Immature natural killer cell (primary cell): ENCODE data around the gene TLDC2. TPM values are rescaled to one million over a fixed set of nuclear protein-coding genes. Genes with fewer than 3 reads are reported as not detected.
"Not testable (repeated sequence)": the region's sequence is repeated elsewhere in the genome, so short reads cannot be mapped to it uniquely, and the experiment has no call there.

ENCODE experiments used
- DNase-seq, 3 donors: peaks; one replicate each; pipeline ENCODE4 v3.0.0; 2022; ENCODE audit warnings: mixed read lengths in 1 of 3
- H3K27ac Mint-ChIP-seq, 6 donors: one replicate each; pipeline ENCODE4 v1.8.0; 2020; ENCODE audit warnings: mixed read lengths in 6 of 6, mild to moderate bottlenecking in 5 of 6, inconsistent platforms in 4 of 6, moderate library complexity in 3 of 6
- H3K27me3 Mint-ChIP-seq, 3 donors: one replicate each; pipeline ENCODE4 v1.8.0; 2020 to 2021; ENCODE audit warnings: low read depth in 3 of 3, mild to moderate bottlenecking in 3 of 3, mixed read lengths in 3 of 3, moderate library complexity in 3 of 3, inconsistent platforms in 1 of 3
- H3K36me3 Mint-ChIP-seq, 3 donors: one replicate each; pipeline ENCODE4 v1.8.0; 2020; ENCODE audit warnings: mixed read lengths in 3 of 3, inconsistent platforms in 2 of 3, mild to moderate bottlenecking in 2 of 3
- H3K4me1 Mint-ChIP-seq, 2 donors: one replicate each; pipeline ENCODE4 v1.8.0; 2020; ENCODE audit warnings: inconsistent platforms in 2 of 2, mild to moderate bottlenecking in 2 of 2, mixed read lengths in 2 of 2, moderate library complexity in 1 of 2
- H3K4me3 Mint-ChIP-seq, 5 donors: one replicate each; pipeline ENCODE4 v1.8.0; 2020; ENCODE audit warnings: mild to moderate bottlenecking in 5 of 5, mixed read lengths in 5 of 5, inconsistent platforms in 3 of 5, moderate library complexity in 3 of 5
- H3K9me3 Mint-ChIP-seq, 6 donors: one replicate each; pipeline ENCODE4 v1.8.0; 2020; ENCODE audit warnings: mild to moderate bottlenecking in 6 of 6, mixed read lengths in 6 of 6, inconsistent platforms in 4 of 6, moderate library complexity in 3 of 6
- polyA plus RNA-seq, 3 donors: library from polyadenylated mRNA; unstranded; fragments of 300-500 nt; fragmentation: Illumina TruSeq; gene quantifications; one replicate each; pipeline ENCODE4 v1.2.3, GENCODE V29; 2021

Gene TLDC2
- polyA plus RNA-seq, 3 donors from 2014 or later = 0.38 to 0.55 TPM; not detected in 1

DNA sequence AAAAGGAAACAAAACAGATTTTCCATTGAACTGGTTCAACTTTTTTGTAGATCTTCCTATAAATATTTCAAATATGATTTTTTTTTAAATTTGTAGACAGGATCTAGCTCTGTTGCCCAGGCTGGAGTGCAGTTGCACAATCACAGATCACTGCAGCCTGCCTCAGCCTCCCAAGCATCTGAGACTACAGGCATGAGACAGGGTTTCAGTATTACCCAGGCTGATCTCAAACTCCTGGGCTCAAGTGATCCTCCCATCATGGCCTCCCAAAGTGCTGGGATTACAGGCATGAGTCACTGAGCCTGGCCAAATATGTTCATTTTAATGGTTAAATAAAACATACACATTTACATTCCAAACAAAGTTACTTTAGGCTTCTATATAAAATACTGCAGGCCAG is 42.0 kb downstream of the TLDC2 start:
- no peak for DNase-seq
- Mint-ChIP-seq H3K27ac (no peak overlapping the region), H3K9me3 (no peaks in the 10 kb centered on the region), H3K36me3 (peaks cover 9 to 30% (median 14%) of the 10 kb centered on the region in 3 donors), H3K4me1 (peaks cover 2 to 16% of the 10 kb centered on the region in 2 donors), H3K4me3 (no peak overlapping the region), H3K27me3 (peaks cover 0 to 2% (median 2%) of the 10 kb centered on the region in 3 donors)

- Mint-ChIP-seq H3K27me3 (peaks cover 0 to 2% (median 0%) of the 10 kb centered on the region in 3 donors), H3K4me1 (peaks cover 4 to 21% of the 10 kb centered on the region in 2 donors), H3K27ac (peak overlapping the region in 5 of 6 donors; percentile 17 to 91 (median 88)), H3K36me3 (peaks cover 11 to 26% (median 15%) of the 10 kb centered on the region in 3 donors), H3K9me3 (no peaks in the 10 kb centered on the region), H3K4me3 (no peak overlapping the region)
- peak; percentile 35 to 54 (median 48) for DNase-seq
Observed at GRCh38 chr20:36919715-36920333, 43.9 kb downstream of the TLDC2 start.

- peaks cover 8 to 26% (median 17%) of the 10 kb centered on the region in 3 donors for H3K36me3 Mint-ChIP-seq
- H3K27me3 Mint-ChIP-seq = peaks cover 0 to 2% (median 0%) of the 10 kb centered on the region in 3 donors
- DNase-seq = no peak
- no peaks in the 10 kb centered on the region for H3K9me3 Mint-ChIP-seq
- no peak overlapping the region for H3K4me3 Mint-ChIP-seq
- peak overlapping the region in 3 of 6 donors; percentile 17 to 89 (median 36) for H3K27ac Mint-ChIP-seq
- peaks cover 4 to 21% of the 10 kb centered on the region in 2 donors for H3K4me1 Mint-ChIP-seq
Observed at GRCh38 chr20:36920334-36920730, 44.4 kb downstream of the TLDC2 start.

DNA sequence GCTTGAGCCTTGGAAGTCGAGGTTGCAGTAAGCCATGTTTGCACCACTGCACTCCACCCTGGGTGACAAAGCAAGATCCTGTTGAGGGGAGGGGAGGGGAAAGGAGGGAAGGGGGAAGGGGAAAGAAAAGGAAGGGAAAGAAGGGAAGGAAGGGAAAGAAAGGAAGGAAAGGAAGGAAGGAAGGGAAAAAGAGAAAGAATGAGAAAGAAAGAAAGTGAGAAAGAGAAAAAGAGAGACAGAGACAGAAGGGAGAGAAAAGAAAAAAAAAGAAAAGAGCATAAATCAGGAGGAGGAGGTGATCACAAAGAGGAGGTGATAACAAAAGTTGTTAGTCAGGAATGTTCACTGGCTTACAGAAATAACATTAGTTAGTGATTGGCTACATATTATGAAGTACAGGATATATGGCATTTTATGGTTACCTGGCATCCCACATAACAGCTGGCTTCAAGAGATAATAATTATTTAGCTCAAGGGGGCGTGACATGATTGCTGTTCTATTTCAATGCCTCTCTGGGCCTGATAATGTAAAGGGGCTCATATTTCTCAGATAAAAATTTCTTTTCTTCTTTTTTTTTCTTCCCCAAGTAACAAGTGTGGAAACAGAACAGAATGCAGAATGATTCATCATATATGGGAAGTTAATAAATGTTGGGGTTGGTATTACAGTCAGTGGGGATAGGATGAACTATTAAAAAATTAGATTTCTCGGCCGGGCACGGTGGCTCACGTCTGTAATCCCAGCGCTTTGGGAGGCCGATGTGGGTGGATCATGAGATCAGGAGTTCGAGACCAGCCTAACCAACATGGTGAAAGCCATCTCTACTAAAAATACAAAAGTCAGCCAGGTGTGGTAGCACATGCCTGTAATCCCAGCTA is 48.5 kb downstream of the TLDC2 start:
- peaks cover 0 to 2% (median 0%) of the 10 kb centered on the region in 3 donors for H3K27me3 Mint-ChIP-seq
- H3K9me3 Mint-ChIP-seq = no peaks in the 10 kb centered on the region
- no peak overlapping the region for H3K4me3 Mint-ChIP-seq
- peaks cover 11 to 24% of the 10 kb centered on the region in 2 donors for H3K4me1 Mint-ChIP-seq
- no peak for DNase-seq
- H3K27ac Mint-ChIP-seq = peak overlapping the region; percentile 26 to 80 (median 72)
- peaks cover 24 to 41% (median 28%) of the 10 kb centered on the region in 3 donors for H3K36me3 Mint-ChIP-seq

DNA sequence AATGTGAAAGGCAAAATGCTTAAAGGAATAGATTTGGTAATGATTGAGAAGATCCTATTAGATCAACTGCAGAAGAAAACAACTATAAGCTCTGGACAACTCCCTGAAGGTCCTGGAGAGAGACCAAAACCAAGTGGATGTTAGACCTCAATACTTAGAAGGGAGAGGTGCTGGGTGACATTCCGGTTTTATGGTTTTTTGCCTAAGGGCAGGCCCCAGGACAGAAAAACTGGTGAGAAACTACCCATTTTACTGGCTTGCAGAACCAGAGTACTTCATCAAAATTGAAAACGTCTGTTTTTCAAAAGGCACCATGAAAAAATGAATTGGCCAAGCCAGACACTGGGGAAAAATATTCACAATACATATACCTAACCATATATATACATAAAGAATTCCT is 49.3 kb downstream of the TLDC2 start:
- peaks cover 0 to 2% (median 0%) of the 10 kb centered on the region in 3 donors for H3K27me3 Mint-ChIP-seq
- no peaks in the 10 kb centered on the region for H3K9me3 Mint-ChIP-seq
- peak overlapping the region; percentile 26 to 84 (median 71) for H3K27ac Mint-ChIP-seq
- no peak overlapping the region for H3K4me3 Mint-ChIP-seq
- no peak for DNase-seq
- H3K4me1 Mint-ChIP-seq = peaks cover 16 to 24% of the 10 kb centered on the region in 2 donors
- H3K36me3 Mint-ChIP-seq = peaks cover 27 to 49% (median 31%) of the 10 kb centered on the region in 3 donors

DNA sequence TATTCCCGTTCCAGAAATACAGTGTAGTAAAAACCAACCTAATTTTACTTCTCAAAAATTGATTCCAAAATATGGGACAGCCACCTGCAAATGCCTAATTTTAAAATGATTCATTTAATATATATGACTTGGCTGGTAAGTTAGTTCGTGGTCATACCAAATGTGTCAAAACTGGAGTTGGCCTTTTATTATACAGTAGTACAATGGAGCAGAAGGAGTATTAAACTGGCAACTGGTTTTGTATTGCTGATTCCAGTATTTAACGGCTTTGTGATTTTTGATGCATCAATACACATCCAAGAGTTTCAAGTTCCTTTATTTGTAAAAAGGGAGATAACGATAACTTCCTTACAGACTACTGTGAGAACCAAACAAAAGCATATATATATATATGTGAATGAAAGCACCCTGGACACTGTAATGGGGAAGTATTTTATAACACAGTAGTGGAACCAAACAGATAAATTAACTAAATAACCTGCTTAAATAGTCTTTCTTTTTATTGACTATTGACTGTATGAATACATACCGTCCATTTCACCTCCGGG is 50.8 kb downstream of the TLDC2 start:
- Mint-ChIP-seq H3K4me3 (no peak overlapping the region), H3K4me1 (peaks cover 30 to 39% of the 10 kb centered on the region in 2 donors), H3K27me3 (peaks cover 0 to 5% (median 0%) of the 10 kb centered on the region in 3 donors), H3K9me3 (no peaks in the 10 kb centered on the region), H3K27ac (peak overlapping the region in 5 of 6 donors; percentile 11 to 75 (median 66)), H3K36me3 (peaks cover 38 to 59% (median 40%) of the 10 kb centered on the region in 3 donors)
- no peak for DNase-seq

- Mint-ChIP-seq H3K36me3 (peaks cover 41 to 61% (median 47%) of the 10 kb centered on the region in 3 donors), H3K4me1 (peaks cover 38 to 49% of the 10 kb centered on the region in 2 donors), H3K27ac (peak overlapping the region in 5 of 6 donors; percentile 11 to 51 (median 34)), H3K4me3 (no peak overlapping the region), H3K9me3 (no peaks in the 10 kb centered on the region), H3K27me3 (peaks cover 0 to 4% (median 0%) of the 10 kb centered on the region in 3 donors)
- no peak for DNase-seq
Observed at GRCh38 chr20:36927704-36928103, 51.8 kb downstream of the TLDC2 start.

GRCh38 chr20:36929290-36929689 is 53.4 kb downstream of the TLDC2 start:
- Mint-ChIP-seq H3K4me3 (peak overlapping the region in 3 of 5 donors; percentile 10 to 49 (median 43)), H3K36me3 (peaks cover 42 to 64% (median 51%) of the 10 kb centered on the region in 3 donors), H3K4me1 (peaks cover 41 to 50% of the 10 kb centered on the region in 2 donors), H3K27me3 (peaks cover 0 to 3% (median 0%) of the 10 kb centered on the region in 3 donors), H3K9me3 (no peaks in the 10 kb centered on the region), H3K27ac (peak overlapping the region; percentile 71 to 95 (median 84))
- DNase-seq = no peak

- peaks cover 0 to 3% (median 0%) of the 10 kb centered on the region in 3 donors for H3K27me3 Mint-ChIP-seq
- H3K27ac Mint-ChIP-seq = peak overlapping the region; percentile 71 to 95 (median 93)
- no peak for DNase-seq
- H3K36me3 Mint-ChIP-seq = peaks cover 39 to 62% (median 47%) of the 10 kb centered on the region in 3 donors
- H3K9me3 Mint-ChIP-seq = no peaks in the 10 kb centered on the region
- peaks cover 42 to 47% of the 10 kb centered on the region in 2 donors for H3K4me1 Mint-ChIP-seq
- peak overlapping the region in 3 of 5 donors; percentile 10 to 81 (median 29) for H3K4me3 Mint-ChIP-seq
Observed at GRCh38 chr20:36929691-36930090, 53.8 kb downstream of the TLDC2 start.

- DNase-seq, H3K27me3 Mint-ChIP-seq, H3K9me3 Mint-ChIP-seq: not testable (repeated sequence)
- H3K4me1 Mint-ChIP-seq = peaks cover 52 to 66% of the 10 kb centered on the region in 2 donors
- H3K36me3 Mint-ChIP-seq = peaks cover 34 to 50% (median 34%) of the 10 kb centered on the region in 3 donors
- H3K4me3 Mint-ChIP-seq = peak overlapping the region in 4 of 5 donors; percentile 35 to 57 (median 45)
- peak overlapping the region; percentile 77 to 95 (median 93) for H3K27ac Mint-ChIP-seq
Observed at GRCh38 chr20:36932067-36932466, 56.1 kb downstream of the TLDC2 start.

DNA sequence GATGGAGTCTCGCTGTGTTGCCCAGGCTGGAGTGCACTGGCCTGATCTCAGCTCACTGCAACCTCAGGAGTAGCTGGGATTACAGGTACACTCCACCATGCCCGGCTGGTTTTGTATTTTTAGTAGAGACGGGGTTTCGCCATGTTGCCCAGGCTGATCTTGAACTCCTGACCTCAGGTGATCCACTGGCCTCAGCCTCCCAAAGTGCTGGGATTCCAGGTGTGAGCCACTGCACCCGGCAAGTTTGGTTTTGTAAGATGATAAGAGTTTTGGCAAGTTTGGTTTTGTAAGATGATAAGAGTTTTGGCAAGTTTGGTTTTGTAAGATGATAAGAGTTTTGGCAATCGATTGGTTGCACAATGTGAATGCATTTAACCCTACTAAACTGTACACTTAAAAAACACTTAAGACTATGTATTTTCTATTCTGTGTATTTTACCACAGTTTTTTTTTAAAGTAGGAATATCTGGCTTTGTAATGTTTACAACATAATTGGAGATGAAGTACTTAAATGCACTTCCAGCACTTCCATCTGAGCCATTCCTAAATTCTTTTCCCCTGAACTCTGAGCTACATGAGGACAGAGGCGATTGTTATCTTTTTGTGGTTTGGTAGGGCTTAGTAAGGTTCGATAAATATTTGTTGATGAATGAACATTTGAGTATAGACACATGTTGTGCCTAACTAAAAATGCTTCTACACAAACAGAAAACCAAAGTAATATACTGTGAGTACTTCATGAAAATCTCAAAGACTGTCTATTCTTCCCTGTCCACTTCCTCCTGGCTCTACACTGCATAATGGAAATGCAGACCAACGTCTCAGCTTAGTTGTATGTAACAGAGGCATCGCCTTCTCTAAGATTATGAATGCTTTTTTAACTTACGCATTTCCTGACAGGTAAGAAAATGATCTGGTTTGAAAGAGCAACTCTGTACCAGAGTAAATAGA is 56.8 kb downstream of the TLDC2 start:
- Mint-ChIP-seq H3K27ac (peak overlapping the region; percentile 73 to 95 (median 86)), H3K36me3 (peaks cover 34 to 52% (median 38%) of the 10 kb centered on the region in 3 donors)

GRCh38 chr20:36933571-36933970 is 57.6 kb downstream of the TLDC2 start:
- not testable (repeated sequence) for H3K4me3 Mint-ChIP-seq, H3K27ac Mint-ChIP-seq, H3K9me3 Mint-ChIP-seq, DNase-seq, H3K27me3 Mint-ChIP-seq
- Mint-ChIP-seq H3K4me1 (peaks cover 60 to 74% of the 10 kb centered on the region in 2 donors), H3K36me3 (peaks cover 34 to 51% (median 38%) of the 10 kb centered on the region in 3 donors)

More for the DNA sequence above, 56.8 kb downstream of the TLDC2 start:
- no peak for DNase-seq
- Mint-ChIP-seq H3K4me1 (peaks cover 59 to 73% of the 10 kb centered on the region in 2 donors), H3K4me3 (peak overlapping the region in 3 of 5 donors; percentile 8 to 57 (median 9)), H3K27me3 (peaks cover 0 to 3% (median 0%) of the 10 kb centered on the region in 3 donors), H3K9me3 (no peaks in the 10 kb centered on the region)
